ENCODE data around the gene MAD1L1. TPM values are rescaled to one million over a fixed set of nuclear protein-coding genes. Genes with fewer than 3 reads are reported as not detected.

MAD1L1 gene
- polyA plus RNA-seq, 3 donors = 10.7 to 48.1 (median 18.4) TPM

DNA sequence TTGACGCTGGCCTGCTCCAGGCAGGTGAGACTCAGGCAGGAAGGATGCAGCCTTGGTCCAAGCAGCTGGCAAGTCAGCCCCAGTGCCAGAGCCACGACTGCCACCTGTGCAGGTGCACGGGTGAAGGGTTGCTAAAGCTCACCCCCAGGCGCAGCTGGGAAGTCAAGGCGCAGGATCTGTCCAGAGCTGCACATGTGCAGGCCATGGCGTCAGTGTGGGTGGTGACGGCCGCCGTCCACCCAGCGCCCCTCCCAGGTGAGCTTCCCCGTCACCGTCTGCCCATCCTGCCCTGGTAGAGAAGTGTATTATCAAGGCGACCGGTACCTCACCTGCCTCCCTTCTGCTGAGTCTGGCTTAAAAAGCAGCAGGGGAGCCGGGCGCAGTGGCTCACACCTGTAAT is 110.1 kb downstream of the MAD1L1 start:
- 95 to 98% (median 97%) methylated on average over 16 of the region's 16 CpGs for WGBS, 3 donors
- H3K27ac ChIP-seq (ENCODE audit: low read depth, low read length) = no peak overlapping the region

DNA sequence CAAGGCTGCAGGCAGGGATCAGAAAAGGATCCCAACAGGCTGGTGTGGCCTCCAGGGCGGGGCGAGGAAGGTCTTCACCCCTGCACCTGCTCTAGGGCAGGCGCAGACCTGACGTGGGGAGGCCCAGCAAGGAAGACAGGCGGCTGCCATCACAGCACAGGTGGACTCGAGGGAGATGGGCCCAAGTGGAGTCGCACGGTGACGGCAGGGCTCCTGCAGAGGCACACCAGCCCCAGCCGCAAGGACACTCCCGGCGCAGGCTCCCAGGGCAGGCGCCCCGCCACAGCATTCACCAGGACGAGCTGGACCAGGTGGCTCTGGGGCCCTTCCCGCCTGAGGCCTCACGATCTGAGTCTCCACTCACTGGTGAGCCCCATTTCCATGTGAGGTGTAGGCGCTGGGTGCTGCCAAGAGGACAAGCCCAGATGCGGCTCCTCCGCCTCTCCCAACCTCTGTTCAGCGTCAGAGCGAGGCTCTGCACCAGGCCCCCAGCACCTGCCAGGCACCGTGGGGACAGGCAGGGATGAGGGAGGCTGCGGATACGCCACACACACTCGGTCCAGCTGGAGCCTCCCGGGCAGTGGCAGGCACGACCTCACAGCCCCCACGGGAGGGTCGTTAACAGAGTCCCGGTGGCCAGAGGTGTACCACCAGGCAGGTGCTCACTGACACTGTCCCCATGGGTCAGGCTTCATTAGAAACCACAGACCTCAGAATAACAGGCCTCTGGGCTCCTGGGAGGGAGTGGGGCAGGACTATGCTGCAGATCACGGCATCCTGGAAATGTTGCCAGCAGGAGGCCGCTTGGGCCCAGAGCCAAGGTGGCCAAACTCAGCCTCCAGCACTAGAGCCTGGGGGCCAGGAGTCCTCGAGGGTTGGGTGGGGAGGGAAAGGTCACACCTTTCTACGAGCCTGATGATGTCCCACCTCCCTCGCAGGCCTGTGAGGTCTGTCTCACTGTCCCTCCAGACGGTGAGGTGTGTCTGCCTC is 111.6 kb downstream of the MAD1L1 start:
- 83 to 86% (median 84%) methylated on average over 37 of the region's 37 CpGs for whole genome bisulfite sequencing, 3 donors
- H3K27ac ChIP-seq (ENCODE audit: low read depth, low read length) = no peak overlapping the region

DNA sequence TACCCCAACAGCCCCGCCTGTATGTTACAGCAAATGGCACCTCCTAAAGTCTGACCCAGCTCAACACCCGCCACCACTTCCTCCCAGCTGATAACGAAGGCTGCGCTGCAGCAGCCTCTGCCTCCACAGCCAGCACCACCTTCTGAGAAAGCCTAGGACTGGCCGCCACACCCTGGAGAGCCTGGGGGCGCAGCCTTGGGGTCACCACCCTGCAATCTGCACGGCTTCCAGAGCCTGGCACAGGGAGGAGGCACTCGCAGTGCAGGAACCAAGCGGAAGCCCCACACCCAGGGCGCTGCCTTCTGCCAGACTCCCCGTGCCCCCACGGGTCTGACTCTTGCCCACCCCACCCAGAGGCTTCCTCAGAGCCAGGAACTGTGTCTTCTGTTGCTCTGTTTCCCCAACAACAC is 112.5 kb downstream of the MAD1L1 start:
- 35 to 81% (median 50%) methylated on average over 12 of the region's 12 CpGs for WGBS, 3 donors
- no peak overlapping the region for H3K27ac ChIP-seq (ENCODE audit: low read depth, low read length)

DNA sequence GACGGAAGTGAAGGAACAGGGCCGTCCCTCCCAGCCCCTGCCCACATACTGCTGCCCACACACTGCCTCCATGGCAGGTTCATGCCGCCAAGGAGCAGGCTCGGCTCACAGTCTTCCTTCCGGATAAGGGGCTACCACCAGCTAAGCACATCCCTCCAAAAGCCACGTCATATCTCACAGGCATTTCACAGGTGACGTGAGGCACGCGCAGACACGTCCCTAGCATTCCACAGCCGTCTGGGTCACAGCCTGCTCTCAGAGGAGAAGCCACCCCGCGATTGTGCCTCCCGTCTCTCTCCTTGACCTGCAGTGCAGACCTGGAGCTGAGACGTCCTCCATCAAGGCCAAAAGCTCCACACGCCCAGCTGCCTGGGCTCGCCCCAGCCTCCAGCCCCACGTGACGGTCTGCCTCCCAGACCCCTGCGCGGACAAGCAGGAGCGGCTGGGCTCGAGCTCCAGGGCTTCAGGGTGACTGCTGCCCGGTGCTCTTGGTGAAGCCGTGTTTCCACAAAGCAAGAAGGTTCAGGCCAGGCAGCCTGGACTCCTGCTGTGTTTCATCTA is 114.0 kb downstream of the MAD1L1 start:
- WGBS, 3 donors = 88 to 95% (median 95%) methylated on average over 25 of the region's 25 CpGs

DNA sequence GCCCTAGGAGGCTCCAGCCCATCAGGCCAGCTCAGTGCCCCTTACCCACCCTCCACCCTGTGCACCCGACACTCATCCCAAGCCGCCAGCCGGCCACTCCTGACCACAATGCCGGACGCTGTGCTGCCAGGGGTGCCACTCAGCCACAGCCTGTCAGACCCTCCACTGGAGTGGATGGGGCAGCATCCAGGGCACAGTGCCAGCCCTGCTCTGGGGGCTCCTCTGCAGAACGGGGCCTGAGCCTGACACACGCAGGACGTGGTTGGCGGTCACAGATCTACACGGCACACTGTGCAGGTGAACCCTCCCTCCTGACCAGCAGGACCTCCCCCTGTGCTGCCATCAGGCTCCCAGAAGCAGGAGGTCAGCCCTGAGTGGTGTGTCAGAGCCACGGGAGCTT is 114.7 kb downstream of the MAD1L1 start:
- H3K27ac ChIP-seq (ENCODE audit: low read depth, low read length) = no peak overlapping the region
- 89 to 98% (median 94%) methylated on average over 11 of the region's 11 CpGs for WGBS, 3 donors

More for the DNA sequence above, 114.0 kb downstream of the MAD1L1 start:
- no peak overlapping the region for H3K27ac ChIP-seq (ENCODE audit: low read depth, low read length)

DNA sequence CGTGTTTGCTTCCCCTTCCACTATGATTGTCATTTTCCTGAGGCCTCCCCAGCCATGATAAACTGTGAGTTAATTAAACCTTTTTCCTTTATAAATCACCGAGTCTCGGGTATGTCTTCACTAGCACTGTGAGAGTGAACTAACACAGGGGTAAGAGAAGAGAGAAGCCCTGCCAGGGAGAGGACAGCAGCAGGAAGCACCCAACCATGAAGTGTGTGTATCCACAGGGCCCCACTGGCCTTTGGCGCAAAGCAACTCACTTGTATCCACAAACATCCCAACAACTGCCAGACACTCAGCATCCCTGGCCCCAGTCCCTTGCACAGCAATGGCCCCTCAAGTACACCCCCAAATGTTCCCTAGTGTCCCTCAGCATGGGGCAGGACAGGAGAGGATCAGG is 115.1 kb downstream of the MAD1L1 start:
- WGBS, 3 donors = 76 to 83% (median 78%) methylated on average over 4 of the region's 4 CpGs
- no peak overlapping the region for H3K27ac ChIP-seq (ENCODE audit: low read depth, low read length)

GRCh38 chr7:2116989-2117591 is 115.7 kb downstream of the MAD1L1 start:
- 53 to 59% (median 57%) methylated on average over 10 to 11 of the region's 11 CpGs for WGBS, 3 donors
- no peak overlapping the region for H3K27ac ChIP-seq (ENCODE audit: low read depth, low read length)

DNA sequence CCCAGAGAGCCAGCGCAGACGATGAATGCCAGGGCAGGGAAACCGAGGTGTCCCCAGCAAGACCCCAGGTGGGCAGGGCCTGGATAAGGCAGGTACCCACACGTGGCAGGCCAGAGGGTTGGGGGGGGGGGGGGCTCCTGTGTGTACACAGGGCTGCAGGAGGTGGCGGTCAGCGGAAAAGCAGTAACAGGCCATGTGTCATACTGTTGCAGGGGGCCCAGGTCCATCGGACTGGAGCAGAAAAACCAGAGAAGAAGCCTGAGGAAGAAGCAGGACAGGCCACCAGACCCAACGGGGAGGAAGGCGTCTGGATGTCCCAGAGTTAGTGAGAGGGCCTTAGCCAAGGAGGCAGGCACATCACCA is 116.3 kb downstream of the MAD1L1 start:
- WGBS, 3 donors = 72 to 88% (median 79%) methylated on average over 9 of the region's 9 CpGs
- no peak overlapping the region for H3K27ac ChIP-seq (ENCODE audit: low read depth, low read length)

- H3K27ac ChIP-seq (ENCODE audit: low read depth, low read length) = no peak overlapping the region
- 67 to 91% (median 72%) methylated on average over 21 to 25 of the region's 25 CpGs for WGBS, 3 donors
These were observed 116.8 kb downstream of the MAD1L1 start for GRCh38 chr7:2115760-2116447.

DNA sequence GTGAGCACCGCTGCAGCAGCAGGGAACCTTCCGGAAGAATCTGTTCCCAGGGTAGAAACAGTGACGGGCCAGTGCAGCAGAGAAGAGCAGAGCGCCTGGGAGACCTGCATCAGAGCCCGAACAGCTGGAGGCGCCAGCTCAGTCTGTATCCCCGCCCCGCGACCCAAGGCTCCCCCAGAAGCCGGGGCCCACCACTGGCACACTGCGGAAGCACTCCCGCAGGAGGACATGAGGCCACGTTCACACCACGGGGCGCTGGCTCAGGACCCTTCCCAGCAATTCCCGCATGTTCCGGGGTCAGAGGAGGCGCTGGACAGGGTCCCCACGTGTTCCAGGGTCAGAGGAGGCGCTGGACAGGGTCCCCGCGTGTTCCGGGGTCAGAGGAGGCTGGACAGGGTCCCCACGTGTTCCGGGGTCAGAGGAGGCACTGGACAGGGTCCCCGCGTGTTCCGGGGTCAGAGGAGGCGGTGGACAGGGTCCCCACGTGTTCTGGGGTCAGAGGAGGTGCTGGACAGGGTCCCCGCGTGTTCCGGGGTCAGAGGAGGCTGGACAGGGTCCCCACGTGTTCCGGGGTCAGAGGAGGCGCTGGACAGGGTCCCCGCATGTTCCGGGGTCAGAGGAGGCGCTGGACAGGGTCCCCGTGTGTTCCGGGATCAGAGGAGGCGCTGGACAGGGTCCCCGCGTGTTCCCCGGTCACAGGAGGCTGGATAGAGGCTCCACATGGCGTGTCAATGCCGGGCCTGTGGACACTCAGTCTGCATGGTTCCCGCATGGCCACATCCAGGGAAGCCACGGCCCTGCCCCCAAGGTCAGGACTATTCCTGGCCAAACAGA is 117.6 kb downstream of the MAD1L1 start:
- WGBS, 3 donors = 94 to 97% (median 96%) methylated on average over 48 to 49 of the region's 49 CpGs

GRCh38 chr7:2114052-2114451 is 118.7 kb downstream of the MAD1L1 start:
- no peak overlapping the region for H3K27ac ChIP-seq (ENCODE audit: low read depth, low read length)
- 77 to 93% (median 79%) methylated on average over 14 of the region's 14 CpGs for WGBS, 3 donors

More for the DNA sequence above, 117.6 kb downstream of the MAD1L1 start:
- H3K27ac ChIP-seq (ENCODE audit: low read depth, low read length) = no peak overlapping the region

DNA sequence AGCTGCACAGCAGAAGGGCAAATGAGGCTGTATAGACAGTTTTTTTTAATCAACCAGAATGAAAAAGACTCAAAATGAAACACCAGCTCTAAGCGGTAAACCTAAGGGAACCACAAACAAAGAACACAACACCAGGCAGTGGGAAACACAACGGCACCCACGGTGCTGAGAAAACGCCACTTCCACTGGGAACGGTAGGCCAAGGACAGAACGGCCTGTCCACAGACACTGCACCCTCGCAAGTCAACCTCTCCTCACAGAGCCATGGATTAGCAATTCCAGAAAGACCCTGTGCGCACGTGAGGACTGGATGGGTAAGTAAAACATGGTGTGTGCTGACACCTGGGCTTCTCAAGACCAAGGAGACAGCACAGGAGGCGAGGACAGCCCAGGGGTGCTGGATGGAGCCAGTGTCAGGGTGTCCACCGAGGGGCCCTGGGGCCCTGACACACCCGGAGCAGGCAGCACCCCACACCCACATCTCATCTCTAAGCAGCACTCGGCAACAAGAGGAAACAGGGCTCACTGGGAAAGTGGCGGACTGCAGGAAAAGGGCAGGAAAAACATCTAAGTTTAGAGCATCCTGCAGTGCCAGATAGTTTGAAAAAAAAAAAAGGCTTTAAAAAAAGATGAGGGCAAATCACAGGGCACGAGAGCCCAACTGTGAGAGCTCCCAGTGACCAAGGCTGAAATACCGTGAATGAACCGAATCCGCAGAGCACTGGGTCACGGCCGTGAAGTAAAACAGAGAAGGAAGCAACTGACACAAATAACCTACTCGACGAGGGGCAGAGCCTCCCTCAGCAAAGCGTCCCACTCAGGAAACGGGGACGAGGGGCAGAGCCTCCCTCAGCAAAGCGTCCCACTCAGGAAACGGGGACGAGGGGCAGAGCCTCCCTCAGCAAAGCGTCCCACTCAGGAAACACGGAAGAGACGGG is 120.2 kb downstream of the MAD1L1 start:
- no peak overlapping the region for H3K27ac ChIP-seq (ENCODE audit: low read depth, low read length)
- WGBS, 3 donors = 54 to 80% (median 65%) methylated on average over 31 of the region's 31 CpGs

DNA sequence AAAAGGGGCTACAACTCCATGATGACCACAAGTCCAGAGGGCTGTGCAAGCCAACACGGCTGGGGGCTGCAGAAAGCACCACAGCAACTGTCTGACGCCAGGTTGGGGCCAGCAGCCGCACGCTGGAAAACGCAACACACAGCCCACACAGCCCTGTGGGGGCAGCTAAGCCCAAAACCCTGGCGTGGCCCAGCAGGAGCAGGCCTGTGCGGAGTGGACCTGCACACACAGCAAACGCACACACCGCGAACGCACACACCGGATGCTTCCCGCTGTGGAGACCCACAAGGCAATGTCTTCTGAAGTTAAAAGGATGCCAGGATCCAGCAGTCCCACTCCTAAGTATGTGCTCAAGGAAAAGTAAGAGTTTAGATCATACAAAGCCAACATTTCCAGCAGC is 121.2 kb downstream of the MAD1L1 start:
- H3K27ac ChIP-seq (ENCODE audit: low read depth, low read length) = no peak overlapping the region
- 90 to 94% (median 94%) methylated on average over 13 of the region's 13 CpGs for WGBS, 3 donors

GRCh38 chr7:2110610-2111396 is 121.9 kb downstream of the MAD1L1 start:
- H3K27ac ChIP-seq (ENCODE audit: low read depth, low read length) = no peak overlapping the region
- 59 to 75% (median 70%) methylated on average over 34 of the region's 34 CpGs for WGBS, 3 donors

DNA sequence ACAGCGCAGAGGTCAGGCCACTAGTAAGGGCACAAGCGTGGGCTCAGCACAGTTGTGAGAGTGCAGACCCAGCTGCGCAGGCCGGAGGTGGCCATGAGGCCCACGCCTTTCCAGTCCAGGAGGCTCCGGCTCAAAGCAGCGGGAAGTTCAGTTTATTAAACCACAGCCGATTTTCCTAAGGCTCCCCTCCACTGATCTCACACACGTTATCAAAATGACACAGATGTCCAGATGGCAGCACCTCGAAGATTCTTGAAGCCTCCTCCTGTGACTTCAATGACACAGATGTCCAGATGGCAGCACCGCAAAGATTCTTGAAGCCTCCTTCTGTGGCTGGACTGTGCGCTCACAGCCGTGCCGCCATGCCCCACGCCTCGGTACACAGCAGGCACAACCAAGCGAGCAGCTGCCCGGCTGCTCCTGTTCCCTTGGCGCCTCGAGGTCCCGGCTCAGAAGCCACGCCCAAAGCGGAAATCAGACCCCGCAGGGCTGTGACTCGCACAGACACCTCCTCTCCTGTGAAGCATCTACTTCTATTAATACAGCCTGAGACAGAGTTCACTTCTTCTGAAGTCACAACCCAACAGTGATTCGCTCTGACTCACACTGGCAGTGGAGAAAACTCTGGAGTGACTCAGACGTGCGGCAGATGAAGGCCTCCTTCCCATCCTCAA is 122.7 kb downstream of the MAD1L1 start:
- H3K27ac ChIP-seq (ENCODE audit: low read depth, low read length) = no peak overlapping the region

More for the DNA sequence above, 122.7 kb downstream of the MAD1L1 start:
- WGBS, 3 donors = 76 to 82% (median 78%) methylated on average over 28 of the region's 28 CpGs

All from adipose tissue (tissue), 3 donors.